HCT116 (cell line): ENCODE data around the gene PHC3.

Experiments
- ATF3 ChIP-seq: IDR thresholded peaks from 2 replicates; pipeline ENCODE4 v1.6.1; 2012
- CTCF ChIP-seq, 3 experiments: fragments of 200-600 bp in 1 of 3; sonication (generic) in 1 of 3; IDR thresholded peaks in 2 of 3; conservative IDR thresholded peaks in 1 of 3; 2 replicates each; pipeline ENCODE4 v1.5.1; 2012 to 2017; ENCODE audit warnings: low read depth in 2 of 3, low read length in 2 of 3, antibody characterized with exemption in 1 of 3, borderline replicate concordance in 1 of 3, control low read depth in 1 of 3, mild to moderate bottlenecking in 1 of 3, mixed read lengths in 1 of 3, mixed run types in 1 of 3, moderate library complexity in 1 of 3; ENCODE audit not compliant: insufficient read depth in 1 of 3
- EGR1 ChIP-seq: IDR thresholded peaks from 2 replicates; pipeline ENCODE4 v1.6.1; 2012; ENCODE audit warnings: low read depth
- EZH2 ChIP-seq: fragments of 200-600 bp; sonication (generic); IDR thresholded peaks from 2 replicates; pipeline ENCODE4 v1.6.1; 2017; ENCODE audit warnings: antibody characterized with exemption, mixed run types
- EZH2phosphoT487 ChIP-seq: fragments of 200-600 bp; IDR thresholded peaks from 2 replicates; pipeline ENCODE4 v1.6.1; 2018; ENCODE audit warnings: antibody characterized with exemption, borderline replicate concordance
- MAX ChIP-seq: IDR thresholded peaks from 2 replicates; pipeline ENCODE4 v1.6.1; 2012
- POLR2A ChIP-seq: IDR thresholded peaks from 2 replicates; pipeline ENCODE4 v1.7.0; 2011; ENCODE audit warnings: borderline replicate concordance; ENCODE audit not compliant: insufficient read depth, insufficient read length; ENCODE audit errors: extremely low read depth
- POLR2AphosphoS5 ChIP-seq: IDR thresholded peaks from 2 replicates; pipeline ENCODE4 v1.6.1; 2011; ENCODE audit warnings: mild to moderate bottlenecking, low read depth, low read length, moderate library complexity
- RAD21 ChIP-seq: IDR thresholded peaks from 2 replicates; pipeline ENCODE4 v1.6.1; 2012; ENCODE audit warnings: low read depth, mild to moderate bottlenecking
- SIN3A ChIP-seq: IDR thresholded peaks from 2 replicates; pipeline ENCODE4 v1.6.1; 2012; ENCODE audit warnings: low read depth
- SP1 ChIP-seq: IDR thresholded peaks from 2 replicates; pipeline ENCODE4 v1.6.1; 2012; ENCODE audit warnings: low read depth

- no peak for TF ChIP-seq CTCF (IDR thresholded peaks at IDR 0.05 in 2 of 3, conservative IDR thresholded peaks at IDR 0.05 in 1 of 3; ENCODE audit: borderline replicate concordance in 1 of 3, insufficient read depth in 1 of 3, low read depth in 2 of 3, low read length in 2 of 3)
- TF ChIP-seq ATF3, result no peak
- TF ChIP-seq SP1, result no peak
- no peak for TF ChIP-seq POLR2A
- no peak for TF ChIP-seq MAX
- TF ChIP-seq SIN3A, result no peak
- TF ChIP-seq POLR2AphosphoS5, result no peak
- TF ChIP-seq EZH2phosphoT487, result no peak
- no peak for TF ChIP-seq EGR1
- TF ChIP-seq RAD21, result no peak
- TF ChIP-seq EZH2, result no peak
These were observed 37.1 kb downstream of the PHC3 start for GRCh38 chr3:170144437-170144843.
